Subcutaneous adipose tissue (tissue), 4 donors: ENCODE results near the gene AFF3. TPM values are rescaled to one million over a fixed set of nuclear protein-coding genes. Genes with fewer than 3 reads are reported as not detected.

Source experiments
- CTCF ChIP-seq: fragments of 450-650 bp; IDR thresholded peaks from one replicate; pipeline ENCODE4 v1.5.1; 2016; ENCODE audit warnings: low read depth, mild to moderate bottlenecking, control low read depth, antibody characterized with exemption, moderate library complexity
- total RNA-seq, 4 donors: library from RNA; depleted of rRNA; stranded (reverse); fragments of >200 nt; gene quantifications; one replicate each; pipeline ENCODE4 v1.1.0, GENCODE V29; 2016

The AFF3 gene
- total RNA-seq, 4 donors from 2014 or later, result 2.5 to 6.2 (median 5.6) TPM

- no peak for TF ChIP-seq CTCF
Observed at GRCh38 chr2:99942561-99943347, 199.6 kb downstream of the AFF3 start.

GRCh38 chr2:99940963-99941362 lies 201.4 kb downstream of the AFF3 start:
- TF ChIP-seq CTCF, result no peak

GRCh38 chr2:99939135-99939534 lies 203.3 kb downstream of the AFF3 start:
- TF ChIP-seq CTCF, result no peak

- no peak for TF ChIP-seq CTCF
Observed at GRCh38 chr2:99938250-99938649, 204.1 kb downstream of the AFF3 start.

- TF ChIP-seq CTCF, result no peak
Observed at GRCh38 chr2:99936065-99936464, 206.3 kb downstream of the AFF3 start.

GRCh38 chr2:99935662-99936061 lies 206.7 kb downstream of the AFF3 start:
- TF ChIP-seq CTCF, result no peak

- TF ChIP-seq CTCF, result no peak
Observed at GRCh38 chr2:99933894-99934650, 208.3 kb downstream of the AFF3 start.
